ENCODE results near the gene ZBTB21. TPM values are rescaled to one million over a fixed set of nuclear protein-coding genes. Genes with fewer than 3 reads are reported as not detected.

Gene ZBTB21
- total RNA-seq, 1 donor from 2014 or later, result 20.9 TPM

GRCh38 chr21:42021371-42022090, 11.4 kb upstream of the ZBTB21 start:
- Mint-ChIP-seq H3K4me1 (ENCODE audit: unreplicated experiment) (peaks cover 14% of the 10 kb centered on the region), H3K36me3 (ENCODE audit: unreplicated experiment) (no peaks in the 10 kb centered on the region), H3K4me3 (ENCODE audit: unreplicated experiment) (no peak overlapping the region)

GRCh38 chr21:42019706-42020105, 9.5 kb upstream of the ZBTB21 start:
- Mint-ChIP-seq H3K4me3 (ENCODE audit: unreplicated experiment) (no peak overlapping the region), H3K27ac (ENCODE audit: unreplicated experiment) (no peak overlapping the region), H3K36me3 (ENCODE audit: unreplicated experiment) (no peaks in the 10 kb centered on the region), H3K9me3 (ENCODE audit: unreplicated experiment) (no peaks in the 10 kb centered on the region), H3K4me1 (ENCODE audit: unreplicated experiment) (peaks cover 14% of the 10 kb centered on the region), H3K27me3 (ENCODE audit: unreplicated experiment) (no peaks in the 10 kb centered on the region)
- no peak for TF ChIP-seq CTCF (IDR thresholded peaks at IDR 0.05)
- DNase-seq (ENCODE audit: extremely low spot score, unreplicated experiment), result no peak

More at GRCh38 chr21:42021371-42022090, 11.4 kb upstream of the ZBTB21 start:
- DNase-seq (ENCODE audit: extremely low spot score, unreplicated experiment), result no peak
- H3K27me3 Mint-ChIP-seq (ENCODE audit: unreplicated experiment), result no peaks in the 10 kb centered on the region
- no peaks in the 10 kb centered on the region for H3K9me3 Mint-ChIP-seq (ENCODE audit: unreplicated experiment)
- no peak for TF ChIP-seq CTCF (IDR thresholded peaks at IDR 0.05)
- peak overlapping the region; percentile 41 for H3K27ac Mint-ChIP-seq (ENCODE audit: unreplicated experiment)

GRCh38 chr21:42019101-42019605, 9.0 kb upstream of the ZBTB21 start:
- DNase-seq (ENCODE audit: extremely low spot score, unreplicated experiment), result no peak
- Mint-ChIP-seq H3K4me3 (ENCODE audit: unreplicated experiment) (no peak overlapping the region), H3K27ac (ENCODE audit: unreplicated experiment) (no peak overlapping the region), H3K36me3 (ENCODE audit: unreplicated experiment) (no peaks in the 10 kb centered on the region), H3K4me1 (ENCODE audit: unreplicated experiment) (peaks cover 17% of the 10 kb centered on the region), H3K27me3 (ENCODE audit: unreplicated experiment) (no peaks in the 10 kb centered on the region), H3K9me3 (ENCODE audit: unreplicated experiment) (no peaks in the 10 kb centered on the region)
- no peak for TF ChIP-seq CTCF (IDR thresholded peaks at IDR 0.05)

DNA sequence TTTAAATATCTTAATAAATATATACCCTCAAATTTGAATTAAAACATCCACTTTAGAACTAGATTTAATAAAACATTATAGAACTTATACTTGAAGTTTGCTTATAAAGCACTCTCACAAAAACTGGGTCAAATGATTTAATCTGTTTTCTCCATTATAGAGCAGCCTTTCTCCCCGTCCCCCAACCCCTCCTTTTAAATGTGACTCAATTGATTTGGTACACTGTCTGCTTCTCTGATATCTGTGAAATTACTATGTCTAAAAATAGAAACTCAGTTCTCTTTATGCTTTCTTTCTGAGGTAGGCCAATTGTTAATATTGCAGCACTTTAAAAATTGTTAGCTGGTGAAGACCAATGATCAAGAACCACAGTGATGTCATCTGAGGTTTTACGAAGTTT, 6.9 kb upstream of the ZBTB21 start:
- no peaks in the 10 kb centered on the region for H3K27me3 Mint-ChIP-seq (ENCODE audit: unreplicated experiment)
- H3K27ac Mint-ChIP-seq (ENCODE audit: unreplicated experiment), result no peak overlapping the region
- no peaks in the 10 kb centered on the region for H3K36me3 Mint-ChIP-seq (ENCODE audit: unreplicated experiment)
- H3K9me3 Mint-ChIP-seq (ENCODE audit: unreplicated experiment), result no peaks in the 10 kb centered on the region
- no peak for TF ChIP-seq CTCF (IDR thresholded peaks at IDR 0.05)
- no peak for DNase-seq (ENCODE audit: extremely low spot score, unreplicated experiment)
- H3K4me3 Mint-ChIP-seq (ENCODE audit: unreplicated experiment), result no peak overlapping the region
- peaks cover 32% of the 10 kb centered on the region for H3K4me1 Mint-ChIP-seq (ENCODE audit: unreplicated experiment)

GRCh38 chr21:42016364-42016985, 6.3 kb upstream of the ZBTB21 start:
- no peak for TF ChIP-seq CTCF (IDR thresholded peaks at IDR 0.05)
- Mint-ChIP-seq H3K36me3 (ENCODE audit: unreplicated experiment) (no peaks in the 10 kb centered on the region), H3K27ac (ENCODE audit: unreplicated experiment) (no peak overlapping the region), H3K4me3 (ENCODE audit: unreplicated experiment) (no peak overlapping the region), H3K27me3 (ENCODE audit: unreplicated experiment) (no peaks in the 10 kb centered on the region), H3K4me1 (ENCODE audit: unreplicated experiment) (peaks cover 31% of the 10 kb centered on the region), H3K9me3 (ENCODE audit: unreplicated experiment) (no peaks in the 10 kb centered on the region)
- no peak for DNase-seq (ENCODE audit: extremely low spot score, unreplicated experiment)

Data from osteocyte (in vitro differentiated cells).